Endothelial cell of hepatic sinusoid (primary cell): ENCODE results near the gene CEP85L.

Source experiments
- in situ Hi-C: cut with HindIII; loops from 2 replicates; pipeline ENCODE4 v1.10.0; 2017; ENCODE audit warnings: low sequenced_read_pairs

CEP85L gene

GRCh38 chr6:118625833-118626232, 25.6 kb downstream of the CEP85L start:
- in situ Hi-C loops = no loop called here

GRCh38 chr6:118621799-118622470, 29.5 kb downstream of the CEP85L start:
- in situ Hi-C loops = loop anchor here (5.0 kb wide), 1 partner anchor 145 kb away; no protein-coding TSS in a partner anchor

GRCh38 chr6:118620202-118620601, 31.2 kb downstream of the CEP85L start:
- in situ Hi-C loops = loop anchor here (5.0 kb wide), 1 partner anchor 147 kb away; no protein-coding TSS in a partner anchor

GRCh38 chr6:118618676-118619377, 32.6 kb downstream of the CEP85L start:
- in situ Hi-C loops = no loop called here

- in situ Hi-C loops = no loop called here
Observed at GRCh38 chr6:118617417-118617816, 34.0 kb downstream of the CEP85L start.

- in situ Hi-C loops = no loop called here
Observed at GRCh38 chr6:118611334-118611733, 40.1 kb downstream of the CEP85L start.

GRCh38 chr6:118606858-118607257, 44.5 kb downstream of the CEP85L start:
- in situ Hi-C loops = no loop called here

- in situ Hi-C loops = no loop called here
Observed at GRCh38 chr6:118606268-118606667, 45.1 kb downstream of the CEP85L start.

- in situ Hi-C loops = no loop called here
Observed at GRCh38 chr6:118603372-118603771, 48.0 kb downstream of the CEP85L start.

GRCh38 chr6:118602300-118602699, 49.1 kb downstream of the CEP85L start:
- in situ Hi-C loops = no loop called here

GRCh38 chr6:118598324-118598723, 53.1 kb downstream of the CEP85L start:
- in situ Hi-C loops = no loop called here

- in situ Hi-C loops = no loop called here
Observed at GRCh38 chr6:118597636-118598035, 53.8 kb downstream of the CEP85L start.

GRCh38 chr6:118596774-118597320, 54.5 kb downstream of the CEP85L start:
- in situ Hi-C loops = no loop called here

GRCh38 chr6:118594877-118595276, 56.5 kb downstream of the CEP85L start:
- in situ Hi-C loops = no loop called here

GRCh38 chr6:118591897-118592296, 59.5 kb downstream of the CEP85L start:
- in situ Hi-C loops = no loop called here

- in situ Hi-C loops = no loop called here
Observed at GRCh38 chr6:118589649-118590365, 61.6 kb downstream of the CEP85L start.

- in situ Hi-C loops = no loop called here
Observed at GRCh38 chr6:118589186-118589585, 62.2 kb downstream of the CEP85L start.

- in situ Hi-C loops = no loop called here
Observed at GRCh38 chr6:118588626-118589025, 62.8 kb downstream of the CEP85L start.

- in situ Hi-C loops = no loop called here
Observed at GRCh38 chr6:118586746-118587485, 64.5 kb downstream of the CEP85L start.

- in situ Hi-C loops = no loop called here
Observed at GRCh38 chr6:118584911-118585310, 66.5 kb downstream of the CEP85L start.

- in situ Hi-C loops = no loop called here
Observed at GRCh38 chr6:118581489-118581959, 69.9 kb downstream of the CEP85L start.
